ENCODE measurements around the gene LYAR.

The LYAR gene

DNA sequence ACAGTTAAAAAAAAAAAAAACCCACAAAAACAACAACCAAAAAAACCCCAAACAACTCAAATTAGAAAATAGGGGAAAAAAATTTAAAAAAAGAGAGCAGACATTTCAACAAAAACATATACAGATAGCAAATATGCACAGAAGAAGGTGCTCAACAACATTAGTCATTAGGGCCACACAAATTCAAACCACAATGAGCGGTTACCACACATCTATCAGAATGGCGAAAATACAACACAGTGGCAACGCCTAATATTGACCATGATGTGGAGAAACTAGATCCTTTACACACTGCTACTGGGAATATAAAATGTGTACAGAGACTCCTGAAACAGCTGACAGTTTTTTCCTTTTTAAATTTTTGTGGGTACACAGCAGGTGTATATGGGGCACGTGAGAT is 19.4 kb downstream of the LYAR start:
- TF ChIP-seq ZNF565 (CRISPR knock-in tag; conservative IDR thresholded peaks at IDR 0.05; ENCODE audit: low read depth) (no peak), ZFP30 (CRISPR knock-in tag; IDR thresholded peaks at IDR 0.05) (no peak), GLIS3 (CRISPR knock-in tag; IDR thresholded peaks at IDR 0.05) (no peak), BACH2 (CRISPR knock-in tag; IDR thresholded peaks at IDR 0.05; ENCODE audit: borderline replicate concordance) (no peak), TCF4 (CRISPR knock-in tag; IDR thresholded peaks at IDR 0.05; ENCODE audit: borderline replicate concordance) (no peak), PPARA (CRISPR knock-in tag; IDR thresholded peaks at IDR 0.05; ENCODE audit: borderline replicate concordance) (no peak), TOX (CRISPR knock-in tag; IDR thresholded peaks at IDR 0.05; ENCODE audit: borderline replicate concordance) (no peak), SNAI2 (CRISPR knock-in tag; IDR thresholded peaks at IDR 0.05) (no peak)
- TF ChIP-seq, protein P1, sequence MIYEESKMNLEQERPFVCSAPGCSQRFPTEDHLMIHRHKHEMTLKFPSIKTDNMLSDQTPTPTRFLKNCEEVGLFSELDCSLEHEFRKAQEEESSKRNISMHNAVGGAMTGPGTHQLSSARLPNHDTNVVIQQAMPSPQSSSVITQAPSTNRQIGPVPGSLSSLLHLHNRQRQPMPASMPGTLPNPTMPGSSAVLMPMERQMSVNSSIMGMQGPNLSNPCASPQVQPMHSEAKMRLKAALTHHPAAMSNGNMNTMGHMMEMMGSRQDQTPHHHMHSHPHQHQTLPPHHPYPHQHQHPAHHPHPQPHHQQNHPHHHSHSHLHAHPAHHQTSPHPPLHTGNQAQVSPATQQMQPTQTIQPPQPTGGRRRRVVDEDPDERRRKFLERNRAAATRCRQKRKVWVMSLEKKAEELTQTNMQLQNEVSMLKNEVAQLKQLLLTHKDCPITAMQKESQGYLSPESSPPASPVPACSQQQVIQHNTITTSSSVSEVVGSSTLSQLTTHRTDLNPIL (CRISPR knock-in tag; IDR thresholded peaks at IDR 0.05; ENCODE audit: low read depth): no peak
- no peak for ATAC-seq

DNA sequence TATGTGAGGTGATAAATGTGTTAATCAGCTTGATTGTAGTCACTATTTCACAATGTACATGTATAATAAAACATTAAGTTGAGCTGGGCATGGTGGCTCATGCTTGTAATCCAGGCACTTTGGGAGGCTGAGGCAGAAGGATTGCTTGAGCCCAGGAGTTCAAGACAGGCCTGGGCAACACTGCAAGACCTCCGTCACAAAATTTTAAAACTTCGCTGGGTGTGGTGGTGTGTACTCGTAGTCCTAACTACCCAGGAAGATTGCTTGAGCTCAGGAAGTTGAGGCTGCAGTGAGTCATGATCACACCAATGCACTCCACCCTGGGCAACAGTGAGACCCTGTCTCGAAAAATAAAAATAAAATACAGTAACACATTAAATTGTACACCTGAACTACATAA is 20.1 kb downstream of the LYAR start:
- no peak for TF ChIP-seq TOX (CRISPR knock-in tag; IDR thresholded peaks at IDR 0.05; ENCODE audit: borderline replicate concordance)
- TF ChIP-seq GLIS3 (CRISPR knock-in tag; IDR thresholded peaks at IDR 0.05): no peak
- no peak for TF ChIP-seq ARNTL (CRISPR knock-in tag; IDR thresholded peaks at IDR 0.05; ENCODE audit: borderline replicate concordance, low read depth)
- no peak for TF ChIP-seq ZFP30 (CRISPR knock-in tag; IDR thresholded peaks at IDR 0.05)
- TF ChIP-seq, protein P2, sequence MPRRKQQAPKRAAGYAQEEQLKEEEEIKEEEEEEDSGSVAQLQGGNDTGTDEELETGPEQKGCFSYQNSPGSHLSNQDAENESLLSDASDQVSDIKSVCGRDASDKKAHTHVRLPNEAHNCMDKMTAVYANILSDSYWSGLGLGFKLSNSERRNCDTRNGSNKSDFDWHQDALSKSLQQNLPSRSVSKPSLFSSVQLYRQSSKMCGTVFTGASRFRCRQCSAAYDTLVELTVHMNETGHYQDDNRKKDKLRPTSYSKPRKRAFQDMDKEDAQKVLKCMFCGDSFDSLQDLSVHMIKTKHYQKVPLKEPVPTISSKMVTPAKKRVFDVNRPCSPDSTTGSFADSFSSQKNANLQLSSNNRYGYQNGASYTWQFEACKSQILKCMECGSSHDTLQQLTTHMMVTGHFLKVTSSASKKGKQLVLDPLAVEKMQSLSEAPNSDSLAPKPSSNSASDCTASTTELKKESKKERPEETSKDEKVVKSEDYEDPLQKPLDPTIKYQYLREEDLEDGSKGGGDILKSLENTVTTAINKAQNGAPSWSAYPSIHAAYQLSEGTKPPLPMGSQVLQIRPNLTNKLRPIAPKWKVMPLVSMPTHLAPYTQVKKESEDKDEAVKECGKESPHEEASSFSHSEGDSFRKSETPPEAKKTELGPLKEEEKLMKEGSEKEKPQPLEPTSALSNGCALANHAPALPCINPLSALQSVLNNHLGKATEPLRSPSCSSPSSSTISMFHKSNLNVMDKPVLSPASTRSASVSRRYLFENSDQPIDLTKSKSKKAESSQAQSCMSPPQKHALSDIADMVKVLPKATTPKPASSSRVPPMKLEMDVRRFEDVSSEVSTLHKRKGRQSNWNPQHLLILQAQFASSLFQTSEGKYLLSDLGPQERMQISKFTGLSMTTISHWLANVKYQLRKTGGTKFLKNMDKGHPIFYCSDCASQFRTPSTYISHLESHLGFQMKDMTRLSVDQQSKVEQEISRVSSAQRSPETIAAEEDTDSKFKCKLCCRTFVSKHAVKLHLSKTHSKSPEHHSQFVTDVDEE (CRISPR knock-in tag; IDR thresholded peaks at IDR 0.05): no peak
- no peak for TF ChIP-seq RARB (CRISPR knock-in tag; IDR thresholded peaks at IDR 0.05)
- no peak for TF ChIP-seq ZC3H10 (CRISPR knock-in tag; IDR thresholded peaks at IDR 0.05)
- no peak for TF ChIP-seq ESRRG (CRISPR knock-in tag; IDR thresholded peaks at IDR 0.05)
- TF ChIP-seq, protein P3, sequence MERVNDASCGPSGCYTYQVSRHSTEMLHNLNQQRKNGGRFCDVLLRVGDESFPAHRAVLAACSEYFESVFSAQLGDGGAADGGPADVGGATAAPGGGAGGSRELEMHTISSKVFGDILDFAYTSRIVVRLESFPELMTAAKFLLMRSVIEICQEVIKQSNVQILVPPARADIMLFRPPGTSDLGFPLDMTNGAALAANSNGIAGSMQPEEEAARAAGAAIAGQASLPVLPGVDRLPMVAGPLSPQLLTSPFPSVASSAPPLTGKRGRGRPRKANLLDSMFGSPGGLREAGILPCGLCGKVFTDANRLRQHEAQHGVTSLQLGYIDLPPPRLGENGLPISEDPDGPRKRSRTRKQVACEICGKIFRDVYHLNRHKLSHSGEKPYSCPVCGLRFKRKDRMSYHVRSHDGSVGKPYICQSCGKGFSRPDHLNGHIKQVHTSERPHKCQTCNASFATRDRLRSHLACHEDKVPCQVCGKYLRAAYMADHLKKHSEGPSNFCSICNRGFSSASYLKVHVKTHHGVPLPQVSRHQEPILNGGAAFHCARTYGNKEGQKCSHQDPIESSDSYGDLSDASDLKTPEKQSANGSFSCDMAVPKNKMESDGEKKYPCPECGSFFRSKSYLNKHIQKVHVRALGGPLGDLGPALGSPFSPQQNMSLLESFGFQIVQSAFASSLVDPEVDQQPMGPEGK (CRISPR knock-in tag; IDR thresholded peaks at IDR 0.05; ENCODE audit: borderline replicate concordance): no peak
- no peak for TF ChIP-seq ZNF70 (CRISPR knock-in tag; IDR thresholded peaks at IDR 0.05)
- no peak for TF ChIP-seq ISL1 (CRISPR knock-in tag; IDR thresholded peaks at IDR 0.05)
- TF ChIP-seq, protein P1 (CRISPR knock-in tag; IDR thresholded peaks at IDR 0.05; ENCODE audit: low read depth): no peak
- TF ChIP-seq, protein P4, sequence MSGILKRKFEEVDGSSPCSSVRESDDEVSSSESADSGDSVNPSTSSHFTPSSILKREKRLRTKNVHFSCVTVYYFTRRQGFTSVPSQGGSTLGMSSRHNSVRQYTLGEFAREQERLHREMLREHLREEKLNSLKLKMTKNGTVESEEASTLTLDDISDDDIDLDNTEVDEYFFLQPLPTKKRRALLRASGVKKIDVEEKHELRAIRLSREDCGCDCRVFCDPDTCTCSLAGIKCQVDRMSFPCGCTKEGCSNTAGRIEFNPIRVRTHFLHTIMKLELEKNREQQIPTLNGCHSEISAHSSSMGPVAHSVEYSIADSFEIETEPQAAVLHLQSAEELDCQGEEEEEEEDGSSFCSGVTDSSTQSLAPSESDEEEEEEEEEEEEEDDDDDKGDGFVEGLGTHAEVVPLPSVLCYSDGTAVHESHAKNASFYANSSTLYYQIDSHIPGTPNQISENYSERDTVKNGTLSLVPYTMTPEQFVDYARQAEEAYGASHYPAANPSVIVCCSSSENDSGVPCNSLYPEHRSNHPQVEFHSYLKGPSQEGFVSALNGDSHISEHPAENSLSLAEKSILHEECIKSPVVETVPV (CRISPR knock-in tag; IDR thresholded peaks at IDR 0.05): no peak
- no peak for TF ChIP-seq TCF4 (CRISPR knock-in tag; IDR thresholded peaks at IDR 0.05; ENCODE audit: borderline replicate concordance)
- TF ChIP-seq ZNF565 (CRISPR knock-in tag; conservative IDR thresholded peaks at IDR 0.05; ENCODE audit: low read depth): no peak
- TF ChIP-seq BACH2 (CRISPR knock-in tag; IDR thresholded peaks at IDR 0.05; ENCODE audit: borderline replicate concordance): no peak
- no peak for TF ChIP-seq SNAI2 (CRISPR knock-in tag; IDR thresholded peaks at IDR 0.05)
- no peak for TF ChIP-seq CSDC2 (CRISPR knock-in tag; IDR thresholded peaks at IDR 0.05)
- TF ChIP-seq ZNF8 (CRISPR knock-in tag; IDR thresholded peaks at IDR 0.05): no peak
- no peak for TF ChIP-seq OSR1 (CRISPR knock-in tag; IDR thresholded peaks at IDR 0.05)
- no peak for ATAC-seq

DNA sequence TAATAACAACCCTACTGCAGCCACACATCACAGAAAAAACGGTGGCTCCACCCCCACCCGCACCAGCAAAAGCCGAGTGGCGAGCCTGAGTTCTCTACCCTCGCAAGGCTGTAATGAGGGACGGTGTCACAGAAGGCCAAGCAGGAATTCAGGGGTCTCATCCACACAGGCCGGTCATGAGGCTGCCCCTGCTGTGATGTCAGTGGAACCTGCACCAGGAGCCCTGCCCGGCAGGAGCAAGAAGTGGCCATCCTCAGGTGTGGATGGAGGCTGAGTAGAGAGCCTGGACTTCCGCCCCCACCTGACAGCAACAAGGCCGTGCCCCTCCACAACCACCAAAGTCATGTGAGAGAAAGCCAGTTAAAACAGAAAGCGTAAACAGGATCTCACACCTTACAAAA is 20.6 kb downstream of the LYAR start:
- no peak for ATAC-seq
- no peak for TF ChIP-seq ZNF8 (CRISPR knock-in tag; IDR thresholded peaks at IDR 0.05)
